ENCODE data around the gene CTNNA2.

The CTNNA2 gene

GRCh38 chr2:80403081-80403480 lies 890.2 kb downstream of the CTNNA2 start:
- DNase-seq (ENCODE audit: low spot score) = no peak

DNA sequence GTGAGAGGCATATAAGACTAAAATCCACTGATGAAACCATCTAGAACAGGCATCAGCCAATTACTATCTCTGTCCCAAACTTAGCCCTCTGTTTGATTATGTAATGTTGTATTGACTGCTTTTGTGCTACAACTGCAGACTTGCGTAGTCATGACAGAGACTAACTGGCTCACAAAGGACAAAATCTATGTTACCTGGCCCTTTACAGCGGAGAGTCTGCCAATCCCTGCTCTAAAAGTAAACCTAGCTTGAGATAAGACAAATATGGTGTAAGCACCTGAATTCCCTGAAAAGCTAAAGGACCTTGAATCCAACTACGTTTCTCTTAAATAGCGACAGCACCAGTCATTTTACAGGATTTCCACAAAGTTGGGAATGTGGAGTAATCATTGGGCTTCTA lies 894.5 kb downstream of the CTNNA2 start:
- no peak for DNase-seq (ENCODE audit: low spot score)

DNA sequence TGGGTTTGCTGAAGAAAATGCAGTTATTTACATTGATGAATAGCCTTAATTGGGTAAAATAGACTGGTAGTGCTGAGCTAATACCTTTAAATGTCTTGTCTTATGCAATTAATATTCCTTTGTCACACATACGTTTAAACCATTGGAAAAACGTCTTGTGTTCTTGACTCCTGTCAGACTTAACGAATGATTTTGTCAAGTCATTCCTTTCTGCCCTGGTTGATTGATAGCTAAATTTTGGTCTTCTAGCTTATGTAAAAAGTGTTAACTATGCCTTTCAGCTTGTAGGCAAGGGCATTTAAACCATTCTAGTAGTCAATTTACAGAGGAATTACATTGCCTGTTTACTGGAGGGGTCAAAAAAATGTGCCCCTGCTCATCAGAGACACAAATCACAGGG lies 897.5 kb downstream of the CTNNA2 start:
- no peak for DNase-seq (ENCODE audit: low spot score)

DNA sequence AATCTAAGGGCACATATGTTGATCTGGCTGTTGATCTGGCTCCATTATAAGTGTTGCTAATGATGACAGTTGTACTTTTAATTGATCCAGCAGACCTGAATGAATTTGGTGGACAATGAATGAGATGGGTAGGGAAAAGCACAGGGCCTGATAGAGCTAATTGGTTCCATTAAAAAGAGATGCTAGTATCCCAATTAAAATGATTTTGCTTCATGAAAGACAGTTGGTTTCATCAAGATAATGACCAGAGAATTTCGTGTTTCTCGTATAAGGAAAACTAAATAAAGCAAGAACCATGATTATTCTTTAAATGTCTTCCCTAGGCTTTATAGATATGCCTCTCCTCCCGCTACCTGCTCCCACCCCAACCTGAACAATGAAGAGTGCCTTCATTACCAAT lies 900.3 kb downstream of the CTNNA2 start:
- no peak for DNase-seq (ENCODE audit: low spot score)

GRCh38 chr2:80417737-80418136 lies 904.9 kb downstream of the CTNNA2 start:
- no peak for DNase-seq (ENCODE audit: low spot score)

GRCh38 chr2:80420530-80421208 lies 907.8 kb downstream of the CTNNA2 start:
- DNase-seq (ENCODE audit: low spot score) = no peak

GRCh38 chr2:80429251-80429650 lies 916.4 kb downstream of the CTNNA2 start:
- no peak for DNase-seq (ENCODE audit: low spot score)

- no peak for DNase-seq (ENCODE audit: low spot score)
Measured at GRCh38 chr2:80437959-80438358, 925.1 kb downstream of the CTNNA2 start.

- no peak for DNase-seq (ENCODE audit: low spot score)
Measured at GRCh38 chr2:80438686-80439085, 925.8 kb downstream of the CTNNA2 start.

GRCh38 chr2:80454628-80455027 lies 941.8 kb downstream of the CTNNA2 start:
- DNase-seq (ENCODE audit: low spot score) = no peak

GRCh38 chr2:80459028-80459427 lies 946.2 kb downstream of the CTNNA2 start:
- no peak for DNase-seq (ENCODE audit: low spot score)

DNA sequence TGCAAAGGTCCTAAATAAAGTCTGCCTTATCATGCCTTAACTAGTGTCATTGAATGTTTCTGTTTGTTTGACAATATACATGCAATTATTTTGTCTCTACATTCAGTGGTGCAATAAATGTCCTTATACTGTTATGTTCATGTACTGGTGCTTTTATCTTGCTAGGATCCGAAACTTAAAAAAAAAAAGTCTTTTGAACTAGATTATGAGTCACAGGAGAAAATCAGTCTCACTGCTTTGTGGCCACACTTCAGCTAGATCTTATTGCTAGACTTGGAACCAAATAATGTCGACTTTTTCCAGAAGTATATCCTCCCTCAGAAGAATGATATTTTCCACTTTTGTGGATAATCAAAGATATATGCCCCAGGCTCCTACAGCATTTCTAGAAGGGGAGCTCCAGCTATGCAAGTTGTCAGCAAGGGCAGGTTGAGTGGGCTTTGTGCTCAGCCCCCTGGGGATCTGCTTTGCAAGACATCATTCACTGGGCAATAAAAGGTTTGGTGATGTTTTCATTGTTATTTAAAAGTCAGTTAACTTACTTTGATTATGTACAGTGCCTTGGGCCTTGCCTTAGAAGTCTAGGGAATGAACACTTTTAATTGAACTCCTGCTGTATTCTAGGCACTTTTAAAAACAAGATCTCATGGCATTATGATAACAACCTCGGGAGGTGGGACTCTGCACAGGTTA lies 948.8 kb downstream of the CTNNA2 start:
- DNase-seq (ENCODE audit: low spot score) = no peak

DNA sequence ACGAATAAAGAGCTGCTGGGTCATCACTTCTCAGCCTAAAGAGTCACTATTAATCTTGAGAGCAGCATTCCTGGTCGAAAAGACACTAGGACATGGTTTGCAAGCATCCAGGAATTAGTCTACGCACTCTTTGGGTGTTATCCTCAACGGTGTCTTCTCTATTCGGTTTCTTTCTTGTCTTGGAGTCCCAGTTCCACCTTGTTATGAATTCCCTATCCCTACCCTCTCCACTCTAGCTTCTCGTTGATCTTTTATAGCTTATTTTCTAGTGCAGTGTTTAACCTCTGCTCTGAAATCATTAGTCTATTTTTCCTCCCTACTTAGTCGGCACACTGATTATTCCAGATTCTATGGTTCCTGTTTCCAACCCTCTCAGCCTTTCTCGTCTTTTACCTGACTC lies 949.8 kb downstream of the CTNNA2 start:
- DNase-seq (ENCODE audit: low spot score) = no peak

- DNase-seq (ENCODE audit: low spot score) = no peak
Measured at GRCh38 chr2:80464275-80464674, 951.4 kb downstream of the CTNNA2 start.

- DNase-seq (ENCODE audit: low spot score) = no peak
Measured at GRCh38 chr2:80467262-80467811, 954.5 kb downstream of the CTNNA2 start.

GRCh38 chr2:80469428-80469827 lies 956.6 kb downstream of the CTNNA2 start:
- no peak for DNase-seq (ENCODE audit: low spot score)

DNA sequence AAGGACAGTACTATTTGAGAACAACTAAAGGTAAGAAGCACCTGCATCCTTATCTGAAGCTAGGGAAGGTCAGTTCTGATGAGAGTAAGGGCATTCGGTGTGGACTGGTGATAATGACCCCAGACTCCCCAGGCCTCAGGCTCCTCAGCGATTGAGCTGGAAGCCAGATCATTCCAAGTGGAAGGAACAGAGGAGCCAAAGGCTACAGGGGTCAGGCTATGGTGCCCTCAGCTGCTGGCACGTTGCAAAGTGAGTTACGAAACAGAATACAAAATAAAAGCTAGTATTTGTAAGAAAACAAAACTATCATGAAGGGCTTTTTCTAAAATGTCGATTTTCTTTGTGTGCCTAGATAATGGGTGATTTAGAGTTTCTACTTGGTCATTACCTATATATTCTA lies 960.2 kb downstream of the CTNNA2 start:
- DNase-seq (ENCODE audit: low spot score) = no peak

GRCh38 chr2:80473796-80474195 lies 960.9 kb downstream of the CTNNA2 start:
- DNase-seq (ENCODE audit: low spot score) = no peak

DNA sequence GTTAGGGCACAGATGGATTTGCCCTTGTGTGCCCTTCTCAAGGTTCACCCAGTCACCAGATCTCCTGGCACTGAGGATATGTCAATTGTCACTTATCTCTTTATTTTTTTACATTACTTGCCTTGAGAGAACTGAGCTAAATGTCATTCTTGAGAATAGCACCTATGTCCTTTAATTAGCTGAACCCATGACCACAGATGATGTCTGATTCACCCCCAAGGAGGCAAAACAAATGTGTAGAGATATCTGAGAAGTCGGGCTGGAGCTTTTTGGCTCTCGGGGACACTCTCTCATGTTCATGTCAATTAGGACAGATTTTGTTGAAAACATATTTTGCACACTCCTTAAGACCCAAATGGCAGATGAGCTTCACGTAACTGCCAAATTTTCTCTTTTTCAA lies 963.1 kb downstream of the CTNNA2 start:
- no peak for DNase-seq (ENCODE audit: low spot score)

- no peak for DNase-seq (ENCODE audit: low spot score)
Measured at GRCh38 chr2:80476535-80477117, 963.8 kb downstream of the CTNNA2 start.

DNA sequence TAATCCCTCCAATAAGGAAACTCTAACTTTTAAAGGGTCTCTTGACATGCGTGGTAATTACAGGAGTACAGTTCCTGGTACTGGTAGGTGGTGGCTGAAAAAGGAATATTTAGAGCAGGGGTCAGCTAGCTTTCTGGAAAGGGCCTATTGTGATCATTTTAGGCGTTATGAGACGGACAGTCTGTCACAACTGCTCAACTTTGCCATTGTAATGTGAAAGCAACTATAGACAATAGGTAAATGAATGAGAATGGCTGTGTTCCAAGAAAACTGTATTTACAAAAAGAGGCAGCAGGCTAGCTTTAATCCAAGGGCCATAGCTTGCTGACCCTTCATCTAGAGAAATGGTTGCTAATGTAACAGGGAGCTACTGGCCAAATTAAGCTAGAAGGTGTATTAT lies 969.4 kb downstream of the CTNNA2 start:
- no peak for DNase-seq (ENCODE audit: low spot score)

- no peak for DNase-seq (ENCODE audit: low spot score)
Measured at GRCh38 chr2:80489717-80490116, 976.9 kb downstream of the CTNNA2 start.

- DNase-seq (ENCODE audit: low spot score) = no peak
Measured at GRCh38 chr2:80490964-80491363, 978.1 kb downstream of the CTNNA2 start.
